GM12878 (cell line): ENCODE results near the gene TMEM120B. TPM values are rescaled to one million over a fixed set of nuclear protein-coding genes. Genes with fewer than 3 reads are reported as not detected.
"Not testable (repeated sequence)": the region's sequence is repeated elsewhere in the genome, so short reads cannot be mapped to it uniquely, and the experiment has no call there.

ENCODE experiments used
- ATAC-seq: fragments of 200-7000 bp; cut with Tn5 transposase; 3 replicates; pipeline ENCODE4 v1.9.1; 2020; ENCODE audit warnings: mild to moderate bottlenecking, moderate library complexity
- BruUV-seq: library from RNA; stranded (reverse); fragments of 400-500 nt; replicated peaks from 2 replicates; lab custom pipeline; 2021; lab: Mats Ljungman, UMichigan
- CTCF ChIA-PET: fragments of 300-600 bp; sonication (Branson Sonifier 250); formaldehyde crosslinking; extraction: SDS; loops from one replicate; lab custom pipeline; 2021; ENCODE audit warnings: inconsistent platforms; lab: Yijun Ruan, JAX
- POLR2A ChIA-PET: fragments of 350-600 bp; formaldehyde crosslinking; extraction: SDS; loops from one replicate; lab custom pipeline; 2021; ENCODE audit warnings: inconsistent platforms; lab: Charles Lee
- RAD21 ChIA-PET: fragments of 300-600 bp; sonication (Branson Sonifier 250); formaldehyde crosslinking; loops from one replicate; lab custom pipeline; 2023; ENCODE audit warnings: antibody characterized with exemption; ENCODE audit not compliant: unreplicated experiment; lab: Charles Lee
- SMC1A ChIA-PET: fragments of 300-600 bp; sonication (Branson Sonifier 250); formaldehyde crosslinking; loops from one replicate; lab custom pipeline; 2023; ENCODE audit not compliant: unreplicated experiment, uncharacterized antibody; lab: Charles Lee
- DNase-seq: peaks from one replicate; pipeline ENCODE4 v3.0.0-alpha.2; 2011; ENCODE audit warnings: low read depth, low spot score
- FAIRE-seq: peaks from 3 replicates; lab custom pipeline; 2011; peaks lifted over from hg19 to GRCh38; lab: Jason Lieb, UNC
- H2AFZ ChIP-seq: 2 replicates; pipeline ENCODE4 v1.6.0; 2011; ENCODE audit warnings: low read depth, low read length, control low read depth; ENCODE audit not compliant: control insufficient read depth
- H3K27ac ChIP-seq: 2 replicates; pipeline ENCODE4 v1.5.1; 2011; ENCODE audit warnings: control low read depth; ENCODE audit not compliant: control insufficient read depth, insufficient read depth
- H3K27me3 ChIP-seq, 2 experiments: replicated peaks in 1 of 2; 2 replicates each; pipeline versions ENCODE4 v1.6.0 to v1.6.1; 2011; ENCODE audit warnings: low read length in 1 of 2; ENCODE audit not compliant: control insufficient read depth in 2 of 2, insufficient read depth in 2 of 2
- H3K36me3 ChIP-seq, 2 experiments: 2 replicates each; pipeline ENCODE4 v1.5.1; 2011; ENCODE audit warnings: low read length in 1 of 2; ENCODE audit not compliant: control insufficient read depth in 2 of 2, insufficient read depth in 2 of 2
- H3K4me1 ChIP-seq: 2 replicates; pipeline ENCODE4 v1.6.1; 2011; ENCODE audit warnings: mild to moderate bottlenecking, low read length, moderate library complexity, mixed read lengths; ENCODE audit not compliant: control insufficient read depth, insufficient read depth
- H3K4me2 ChIP-seq: 2 replicates; pipeline ENCODE4 v1.6.0; 2011; ENCODE audit warnings: control low read depth; ENCODE audit not compliant: control insufficient read depth, insufficient read depth
- H3K4me3 ChIP-seq: fragments of 200-600 bp; sonication (generic); 2 replicates; pipeline ENCODE4 v1.5.1; 2016
- H3K79me2 ChIP-seq: 2 replicates; pipeline ENCODE4 v1.6.0; 2011; ENCODE audit warnings: low read length; ENCODE audit not compliant: control insufficient read depth, insufficient read depth
- H3K9ac ChIP-seq: 2 replicates; pipeline ENCODE4 v1.8.0; 2011; ENCODE audit warnings: low read length, control low read depth, mixed read lengths; ENCODE audit not compliant: control insufficient read depth, insufficient read depth
- H3K9me3 ChIP-seq: replicated peaks from 3 replicates; pipeline ENCODE4 v1.5.1; 2011; ENCODE audit warnings: mild to moderate bottlenecking, low read length; ENCODE audit not compliant: control insufficient read depth, insufficient read depth
- H4K20me1 ChIP-seq: 2 replicates; pipeline ENCODE4 v1.6.0; 2011; ENCODE audit not compliant: control insufficient read depth, insufficient read depth
- CBX5 ChIP-seq: sonication (generic); IDR thresholded peaks from 2 replicates; pipeline ENCODE4 v1.6.1; 2016; ENCODE audit warnings: low read depth, moderate library complexity, mild to moderate bottlenecking, inconsistent platforms
- GATAD2B ChIP-seq: fragments of 450-650 bp; conservative IDR thresholded peaks from 2 replicates; pipeline ENCODE4 v1.6.1; 2017; ENCODE audit warnings: low read depth, mild to moderate bottlenecking, moderate library complexity
- SIX5 ChIP-seq: IDR thresholded peaks from 2 replicates; pipeline ENCODE4 v1.6.1; 2011; ENCODE audit warnings: mild to moderate bottlenecking, low read depth, low read length, moderate library complexity; ENCODE audit not compliant: severe bottlenecking
- SRF ChIP-seq, 2 experiments: IDR thresholded peaks; 2 replicates each; pipeline ENCODE4 v1.6.1; 2011; ENCODE audit warnings: low read depth in 2 of 2, low read length in 2 of 2, mild to moderate bottlenecking in 1 of 2, moderate library complexity in 1 of 2
- ZBTB4 ChIP-seq: fragments of 450-650 bp; formaldehyde crosslinking; IDR thresholded peaks from 2 replicates; pipeline ENCODE4 v1.4.0; 2022; ENCODE audit warnings: mild to moderate bottlenecking, moderate library complexity
- ZNF384 ChIP-seq: IDR thresholded peaks from 2 replicates; pipeline ENCODE4 v1.6.1; 2012; ENCODE audit warnings: low read depth, mild to moderate bottlenecking, low read length, improper control_type of control experiment, borderline replicate concordance
- WGBS: methylation state at CpG from one replicate; pipeline ENCODE4 v1.1.6; 2016; ENCODE audit warnings: low lambda C conversion rate; ENCODE audit not compliant: insufficient replicate concordance, insufficient coverage; ENCODE audit errors: missing lambda C conversion rate; 5-methylcytosine and 5-hydroxymethylcytosine counted together
- in situ Hi-C: fragments of 300-500 bp; cut with MboI; formaldehyde crosslinking; loops from 9 replicates; pipeline ENCODE4 v1.14.3; 2018; ENCODE audit warnings: mixed read lengths
- intact Hi-C: fragments of 100-400 bp; cut with micrococcal nuclease; formaldehyde crosslinking; loops from one replicate; pipeline ENCODE4 v1.14.2; 2022; ENCODE audit not compliant: unreplicated experiment
- polyA plus RNA-seq, 11 experiments: library from polyadenylated mRNA; depleted of rRNA in 4 of 11; unstranded in 6 of 11; stranded (reverse) in 5 of 11; fragments of >200 nt; fragmentation: Nextera tagmentation in 4 of 11; fragmentation: Illumina TruSeq in 1 of 11; extraction: Ambion mirVana in 4 of 11; extraction: Trizol in 1 of 11; gene quantifications; 1 replicate in 1 of 11; 2 replicates in 10 of 11; pipeline versions ENCODE4 v1.2.1 to v1.2.3, GENCODE V29; 2011 to 2016; ENCODE audit warnings: inconsistent platforms in 2 of 11, missing spikeins in 2 of 11, low read depth in 1 of 11
- total RNA-seq, 4 experiments: library from RNA; depleted of rRNA in 3 of 4; stranded (reverse); fragments of >200 nt in 3 of 4; fragmentation: Illumina TruSeq in 1 of 4; extraction: Trizol in 1 of 4; gene quantifications; 2 replicates each; pipeline versions ENCODE4 v1.2.1 to v1.2.3, GENCODE V29; 2013 to 2021

The TMEM120B gene
- total and polyA plus RNA-seq, 10 of the 15 experiments (the other 5 are each of a cell fraction or from before 2014, with no cell fraction given), result 4.0 to 26.2 (median 9.2) TPM

GRCh38 chr12:121663610-121663929 lies 49.0 kb upstream of the TMEM120B start (continued):
- TF ChIP-seq ZNF384 (peak; percentile 64), CBX5 (no peak), GATAD2B (no peak), SIX5 (no peak), ZBTB4 (CRISPR knock-in tag) (no peak), SRF (IDR thresholded peaks at IDR 0.05; ENCODE audit: low read depth in 2 of 2, low read length in 2 of 2) (no peak)

GRCh38 chr12:121666829-121667228 lies 45.7 kb upstream of the TMEM120B start:
- H3K9ac ChIP-seq, H3K4me1 ChIP-seq, ATAC-seq, FAIRE-seq, H3K4me3 ChIP-seq, in situ Hi-C loops, DNase-seq, H2AFZ ChIP-seq, H3K36me3 ChIP-seq, H4K20me1 ChIP-seq, BruUV-seq, H3K9me3 ChIP-seq, H3K27ac ChIP-seq, H3K4me2 ChIP-seq, H3K27me3 ChIP-seq: not testable (repeated sequence)
- ChIA-PET CTCF (interaction anchor here (3.6 to 7.1 kb wide), 2 partner anchors 115 to 167 kb away, joined by 23 to 76 read pairs; no protein-coding TSS in a partner anchor), POLR2A (interaction anchor here (0.6 to 0.7 kb wide), 6 partner anchors 8 to 221 kb away, joined by 3 to 6 read pairs (median 4); no protein-coding TSS in a partner anchor), SMC1A (interaction anchor here (0.7 to 1.2 kb wide), 2 partner anchors 13 to 115 kb away, joined by 3 to 4 read pairs; no protein-coding TSS in a partner anchor), RAD21 (interaction anchor here (0.7 to 7.2 kb wide), 2 partner anchors 39 to 473 kb away, joined by 3 to 61 read pairs; partner anchors contain the start of gene ORAI1)
- peaks cover 17% of the 10 kb centered on the region for H3K79me2 ChIP-seq
- 98% methylated on average over 5 of the region's 6 CpGs for WGBS
- intact Hi-C loops, result loop anchor here (5.0 kb wide), 1 partner anchor 115 kb away; no protein-coding TSS in a partner anchor
